H9 (cell line): ENCODE measurements around the gene GARS1. TPM values are rescaled to one million over a fixed set of nuclear protein-coding genes. Genes with fewer than 3 reads are reported as not detected.

Experiments
- DNase-seq: peaks from one replicate; pipeline ENCODE4 v3.0.0-alpha.2; 2017
- H2AFZ ChIP-seq: one replicate; pipeline ENCODE4 v1.6.1; 2013; ENCODE audit warnings: mild to moderate bottlenecking, low read length, control low read depth, moderate library complexity
- H2AK5ac ChIP-seq: 2 replicates; pipeline ENCODE4 v1.6.1; 2013; ENCODE audit warnings: low read length, control low read depth, mixed read lengths; ENCODE audit not compliant: insufficient read length
- H2BK120ac ChIP-seq: one replicate; pipeline ENCODE4 v1.6.1; 2013; ENCODE audit warnings: low read depth, mild to moderate bottlenecking, low read length, control low read depth, inconsistent platforms; ENCODE audit not compliant: poor library complexity, severe bottlenecking
- H2BK12ac ChIP-seq: 2 replicates; pipeline ENCODE4 v1.6.1; 2013; ENCODE audit warnings: low read length, control low read depth, mixed read lengths, low read depth; ENCODE audit not compliant: insufficient read length
- H2BK15ac ChIP-seq: 2 replicates; pipeline ENCODE4 v1.6.1; 2013; ENCODE audit warnings: low read depth, low read length, control low read depth
- H2BK20ac ChIP-seq: one replicate; pipeline ENCODE4 v1.6.1; 2013; ENCODE audit warnings: low read depth, mild to moderate bottlenecking, low read length, control low read depth, inconsistent platforms; ENCODE audit not compliant: poor library complexity, severe bottlenecking
- H2BK5ac ChIP-seq: 2 replicates; pipeline ENCODE4 v1.6.1; 2013; ENCODE audit warnings: low read length, control low read depth, mixed read lengths; ENCODE audit not compliant: insufficient read length
- H3K14ac ChIP-seq: 2 replicates; pipeline ENCODE4 v1.6.1; 2013; ENCODE audit warnings: low read length, control low read depth; ENCODE audit not compliant: insufficient read depth
- H3K18ac ChIP-seq: 2 replicates; pipeline ENCODE4 v1.6.1; 2013; ENCODE audit warnings: low read depth, mild to moderate bottlenecking, mixed read lengths, low read length, control low read depth; ENCODE audit not compliant: insufficient read length
- H3K23ac ChIP-seq: 2 replicates; pipeline ENCODE4 v1.6.1; 2013; ENCODE audit warnings: low read length, control low read depth, mixed read lengths, low read depth; ENCODE audit not compliant: insufficient read length
- H3K23me2 ChIP-seq: 2 replicates; pipeline ENCODE4 v1.6.1; 2013; ENCODE audit warnings: low read depth, mild to moderate bottlenecking, mixed read lengths, low read length, control low read depth; ENCODE audit not compliant: insufficient read length, poor library complexity, severe bottlenecking
- H3K27ac ChIP-seq: 2 replicates; pipeline ENCODE4 v1.5.1; 2013; ENCODE audit warnings: low read length, control low read depth, mixed read lengths, low read depth; ENCODE audit not compliant: insufficient read length
- H3K27me3 ChIP-seq: 2 replicates; pipeline ENCODE4 v1.6.1; 2013; ENCODE audit warnings: low read length, control low read depth, inconsistent platforms; ENCODE audit not compliant: insufficient read depth
- H3K4ac ChIP-seq: 2 replicates; pipeline ENCODE4 v1.6.1; 2013; ENCODE audit warnings: low read depth, mild to moderate bottlenecking, control low read depth, inconsistent platforms, low read length, moderate library complexity
- H3K4me1 ChIP-seq: 2 replicates; pipeline ENCODE4 v1.6.1; 2013; ENCODE audit warnings: low read length, control low read depth, inconsistent platforms; ENCODE audit not compliant: insufficient read depth
- H3K4me2 ChIP-seq: 2 replicates; pipeline ENCODE4 v1.6.1; 2013; ENCODE audit warnings: low read length, control low read depth, mixed read lengths; ENCODE audit not compliant: insufficient read length, insufficient read depth
- H3K56ac ChIP-seq: 2 replicates; pipeline ENCODE4 v1.6.1; 2013; ENCODE audit warnings: low read depth, mild to moderate bottlenecking, mixed read lengths, low read length, control low read depth; ENCODE audit not compliant: insufficient read length
- H3K79me1 ChIP-seq: 2 replicates; pipeline ENCODE4 v1.6.1; 2013; ENCODE audit warnings: low read depth, mild to moderate bottlenecking, moderate library complexity, low read length, control low read depth, inconsistent platforms; ENCODE audit not compliant: insufficient read depth, poor library complexity, severe bottlenecking
- H3K79me2 ChIP-seq: 2 replicates; pipeline ENCODE4 v1.6.1; 2013; ENCODE audit warnings: low read length, control low read depth, inconsistent platforms; ENCODE audit not compliant: insufficient read depth
- H3K9ac ChIP-seq: 2 replicates; pipeline ENCODE4 v1.6.1; 2013; ENCODE audit warnings: low read length, control low read depth, mixed read lengths; ENCODE audit not compliant: insufficient read length; ENCODE audit errors: extremely low read depth
- H3K9me3 ChIP-seq: one replicate; pipeline ENCODE4 v1.6.1; 2013; ENCODE audit warnings: low read depth, low read length, inconsistent platforms; ENCODE audit not compliant: control insufficient read depth
- H3T11ph ChIP-seq: one replicate; pipeline ENCODE4 v1.6.1; 2013; ENCODE audit warnings: mild to moderate bottlenecking, low read length, control low read depth, inconsistent platforms
- H4K20me1 ChIP-seq: one replicate; pipeline ENCODE4 v1.6.1; 2013; ENCODE audit not compliant: control insufficient read depth, insufficient read length, insufficient read depth
- H4K5ac ChIP-seq: 2 replicates; pipeline ENCODE4 v1.6.1; 2013; ENCODE audit warnings: low read depth, mild to moderate bottlenecking, mixed read lengths, low read length, control low read depth; ENCODE audit not compliant: insufficient read length
- H4K8ac ChIP-seq: replicated peaks from 2 replicates; pipeline ENCODE4 v1.6.1; 2013; ENCODE audit warnings: low read length, control low read depth, mixed read lengths, low read depth; ENCODE audit not compliant: insufficient read length
- H4K91ac ChIP-seq: 2 replicates; pipeline ENCODE4 v1.6.1; 2013; ENCODE audit warnings: low read depth, mild to moderate bottlenecking, moderate library complexity, mixed read lengths, low read length, control low read depth; ENCODE audit not compliant: insufficient read length
- H3K27ac Mint-ChIP-seq, 3 experiments: 2 replicates in 2 of 3; 3 replicates in 1 of 3; pipeline ENCODE4 v1.8.0; 2020 to 2021; ENCODE audit warnings: mixed read lengths in 3 of 3, mild to moderate bottlenecking in 1 of 3, moderate library complexity in 1 of 3
- H3K27me3 Mint-ChIP-seq: 2 replicates; pipeline ENCODE4 v1.8.0; 2021; ENCODE audit warnings: low read depth, mild to moderate bottlenecking, moderate library complexity, mixed read lengths
- H3K36me3 Mint-ChIP-seq, 3 experiments: 2 replicates in 2 of 3; 3 replicates in 1 of 3; pipeline ENCODE4 v1.8.0; 2020 to 2021; ENCODE audit warnings: low read depth in 3 of 3, mixed read lengths in 3 of 3; ENCODE audit not compliant: insufficient read depth in 1 of 3
- H3K4me1 Mint-ChIP-seq, 2 experiments: 2 replicates each; pipeline ENCODE4 v1.8.0; 2020; ENCODE audit warnings: mixed read lengths in 2 of 2
- H3K4me3 Mint-ChIP-seq, 2 experiments: 2 replicates in 1 of 2; 3 replicates in 1 of 2; pipeline ENCODE4 v1.8.0; 2020 to 2021; ENCODE audit warnings: mild to moderate bottlenecking in 2 of 2, mixed read lengths in 2 of 2, moderate library complexity in 1 of 2
- H3K9me3 Mint-ChIP-seq, 2 experiments: 2 replicates in 1 of 2; 3 replicates in 1 of 2; pipeline ENCODE4 v1.8.0; 2020; ENCODE audit warnings: mild to moderate bottlenecking in 2 of 2, mixed read lengths in 2 of 2, moderate library complexity in 1 of 2
- WGBS: extraction: QIAGEN DNeasy Blood & Tissue Kit; methylation state at CpG from one replicate; pipeline ENCODE4 v1.1.7; 2013; ENCODE audit warnings: missing lambda C conversion rate, low lambda C conversion rate, mixed read lengths; ENCODE audit not compliant: insufficient read length; ENCODE audit errors: extremely low coverage; 5-methylcytosine and 5-hydroxymethylcytosine counted together
- total RNA-seq: library from RNA; stranded (reverse); gene quantifications from 2 replicates; pipeline ENCODE4 v1.2.1, GENCODE V29; 2021
- TF ChIP-seq, protein P1 (sequence below): fragments of 200-600 bp; sonication (generic); conservative IDR thresholded peaks from 3 replicates; pipeline ENCODE4 v1.8.0; 2021; ENCODE audit warnings: antibody characterized with exemption, mild to moderate bottlenecking

Gene GARS1
- total RNA-seq, 1 experiment from 2014 or later: 234 TPM

DNA sequence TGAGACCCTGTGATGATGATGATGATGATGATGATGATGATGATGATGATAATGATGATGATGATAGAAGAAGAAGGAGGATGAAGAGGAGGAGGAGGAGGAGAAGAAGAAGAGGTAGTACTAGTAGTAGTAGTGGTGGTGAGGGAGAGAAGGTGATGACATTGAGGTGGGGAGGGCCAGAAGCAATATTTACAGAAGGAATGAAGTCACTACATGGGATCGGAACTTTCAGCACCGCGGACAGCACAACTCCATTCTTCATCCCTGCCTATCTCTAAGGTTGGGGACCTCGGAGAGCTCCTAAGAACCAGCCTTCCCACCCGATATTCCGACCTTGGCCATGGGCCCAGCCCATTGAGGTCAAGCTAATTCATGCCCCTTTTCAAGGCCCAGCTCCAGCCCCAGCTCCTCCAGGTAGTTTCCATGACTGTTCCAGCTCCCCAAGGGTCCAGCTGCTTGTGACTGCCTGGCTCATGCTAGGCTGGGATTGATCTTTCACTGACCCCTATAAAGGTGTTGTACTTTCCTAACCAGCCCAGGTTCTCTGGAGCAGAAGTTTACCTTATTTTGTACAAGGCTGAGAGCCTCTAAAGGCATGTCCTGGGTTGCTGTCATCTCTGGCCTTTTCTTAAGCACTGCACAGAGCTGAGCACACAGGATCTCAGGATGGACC lies 77.3 kb downstream of the GARS1 start:
- Histone ChIP-seq H4K20me1 (no peaks in the 10 kb centered on the region), H2AFZ (no peak overlapping the region), H4K91ac (no peak overlapping the region), H3K9me3 (no peaks in the 10 kb centered on the region), H3K27ac (no peak overlapping the region), H2BK12ac (no peak overlapping the region), H3K79me2 (no peaks in the 10 kb centered on the region), H2BK15ac (no peak overlapping the region), H3K4me1 (no peaks in the 10 kb centered on the region), H3K23me2 (no peaks in the 10 kb centered on the region), H3K9ac (no peak overlapping the region), H3K56ac (no peak overlapping the region), H3K27me3 (no peaks in the 10 kb centered on the region), H3K23ac (no peak overlapping the region), H3K18ac (no peak overlapping the region), H2BK20ac (no peak overlapping the region), H3K14ac (no peak overlapping the region), H3K4ac (no peak overlapping the region), H3K4me2 (no peak overlapping the region), H4K8ac (no peak overlapping the region), H2BK5ac (no peak overlapping the region), H3T11ph (no peak overlapping the region), H4K5ac (no peak overlapping the region), H3K79me1 (no peaks in the 10 kb centered on the region), H2BK120ac (no peak overlapping the region), H2AK5ac (no peak overlapping the region)
- TF ChIP-seq, protein P1, sequence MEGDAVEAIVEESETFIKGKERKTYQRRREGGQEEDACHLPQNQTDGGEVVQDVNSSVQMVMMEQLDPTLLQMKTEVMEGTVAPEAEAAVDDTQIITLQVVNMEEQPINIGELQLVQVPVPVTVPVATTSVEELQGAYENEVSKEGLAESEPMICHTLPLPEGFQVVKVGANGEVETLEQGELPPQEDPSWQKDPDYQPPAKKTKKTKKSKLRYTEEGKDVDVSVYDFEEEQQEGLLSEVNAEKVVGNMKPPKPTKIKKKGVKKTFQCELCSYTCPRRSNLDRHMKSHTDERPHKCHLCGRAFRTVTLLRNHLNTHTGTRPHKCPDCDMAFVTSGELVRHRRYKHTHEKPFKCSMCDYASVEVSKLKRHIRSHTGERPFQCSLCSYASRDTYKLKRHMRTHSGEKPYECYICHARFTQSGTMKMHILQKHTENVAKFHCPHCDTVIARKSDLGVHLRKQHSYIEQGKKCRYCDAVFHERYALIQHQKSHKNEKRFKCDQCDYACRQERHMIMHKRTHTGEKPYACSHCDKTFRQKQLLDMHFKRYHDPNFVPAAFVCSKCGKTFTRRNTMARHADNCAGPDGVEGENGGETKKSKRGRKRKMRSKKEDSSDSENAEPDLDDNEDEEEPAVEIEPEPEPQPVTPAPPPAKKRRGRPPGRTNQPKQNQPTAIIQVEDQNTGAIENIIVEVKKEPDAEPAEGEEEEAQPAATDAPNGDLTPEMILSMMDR: no peak
- H3K4me3 Mint-ChIP-seq: no peak overlapping the region
- WGBS: no CpG with 5 or more reads among the region's 6 CpGs
- no peaks in the 10 kb centered on the region; a peak in 1 of 7 replicates for H3K36me3 Mint-ChIP-seq
- H3K27me3 Mint-ChIP-seq: peaks cover 24% of the 10 kb centered on the region
- peak; percentile 70 for DNase-seq
- H3K9me3 Mint-ChIP-seq: no peaks in the 10 kb centered on the region
- H3K27ac Mint-ChIP-seq: no peak overlapping the region
- peaks cover 4 to 8% of the 10 kb centered on the region in 2 experiments; a peak in 3 of 4 replicates for H3K4me1 Mint-ChIP-seq
